K562 (cell line): ENCODE measurements around the gene B3GAT1. TPM values are rescaled to one million over a fixed set of nuclear protein-coding genes. Genes with fewer than 3 reads are reported as not detected.

Source experiments
- ATAC-seq: fragments of 200-7000 bp; cut with Tn5 transposase; 3 replicates; pipeline ENCODE4 v1.9.1; 2020; ENCODE audit warnings: moderate library complexity
- BruUV-seq: library from RNA; stranded (reverse); fragments of 400-500 nt; replicated peaks from 2 replicates; lab custom pipeline; 2021; lab: Mats Ljungman, UMichigan
- CTCF ChIA-PET: fragments of 300-600 bp; formaldehyde crosslinking; extraction: SDS; loops from one replicate; lab custom pipeline; 2021; ENCODE audit warnings: low intra/inter-chr PET ratio; lab: Yijun Ruan, JAX
- POLR2A ChIA-PET: fragments of 300-600, 350-650 bp; sonication (Branson Sonifier 250); formaldehyde crosslinking; extraction: SDS; loops from one replicate; lab custom pipeline; 2021; ENCODE audit warnings: antibody characterized with exemption, inconsistent platforms; lab: Yijun Ruan, JAX
- DNase-seq, 4 experiments: peaks; one replicate each; pipeline versions ENCODE4 v3.0.0 to v3.0.0-alpha.2; 2011 to 2018; ENCODE audit warnings: low spot score in 3 of 4, mixed read lengths in 3 of 4; ENCODE audit errors: extremely low read depth in 1 of 4
- FAIRE-seq: peaks from 2 replicates; lab custom pipeline; 2011; peaks lifted over from hg19 to GRCh38; lab: Jason Lieb, UNC
- H2AFZ ChIP-seq: 2 replicates; pipeline ENCODE4 v1.6.0; 2011; ENCODE audit warnings: low read depth, low read length, control low read depth, inconsistent platforms
- H3K27ac ChIP-seq: fragments of 200-600 bp; 3 replicates; pipeline ENCODE4 v1.8.0; 2011; ENCODE audit warnings: low read depth, mild to moderate bottlenecking, control low read depth, inconsistent platforms, low read length, moderate library complexity, mixed read lengths; ENCODE audit errors: extremely low read depth
- H3K27me3 ChIP-seq, 2 experiments: fragments of 300-600 bp in 1 of 2; 2 replicates in 1 of 2; 3 replicates in 1 of 2; pipeline versions ENCODE4 v1.6.0 to v1.8.0; 2011; ENCODE audit warnings: inconsistent platforms in 2 of 2, low read length in 2 of 2, mild to moderate bottlenecking in 1 of 2, mixed read lengths in 1 of 2, moderate library complexity in 1 of 2; ENCODE audit not compliant: control insufficient read depth in 2 of 2, insufficient read depth in 2 of 2
- H3K36me3 ChIP-seq: fragments of 300-600 bp; 3 replicates; pipeline ENCODE4 v1.8.0; 2011; ENCODE audit warnings: mild to moderate bottlenecking, low read length, inconsistent platforms; ENCODE audit not compliant: control insufficient read depth, insufficient read depth
- H3K4me1 ChIP-seq, 2 experiments: fragments of 200-600 bp in 1 of 2; replicated peaks in 1 of 2; 2 replicates in 1 of 2; 3 replicates in 1 of 2; pipeline versions ENCODE4 v1.5.1 to v1.8.0; 2011; ENCODE audit warnings: inconsistent platforms in 2 of 2, low read length in 2 of 2, mild to moderate bottlenecking in 1 of 2, mixed read lengths in 1 of 2, moderate library complexity in 1 of 2; ENCODE audit not compliant: control insufficient read depth in 2 of 2, insufficient read depth in 2 of 2
- H3K4me2 ChIP-seq: 2 replicates; pipeline ENCODE4 v1.6.1; 2011; ENCODE audit warnings: low read length, control low read depth, inconsistent platforms, mixed read lengths; ENCODE audit not compliant: insufficient read depth
- H3K4me3 ChIP-seq: fragments of 200-600 bp; sonication (generic), shearing (Covaris generic); 2 replicates; pipeline ENCODE4 v1.5.1; 2016; ENCODE audit warnings: control low read depth, inconsistent platforms
- H3K79me2 ChIP-seq: fragments of 200-600 bp; 3 replicates; pipeline ENCODE4 v1.8.0; 2011; ENCODE audit warnings: low read length, inconsistent platforms; ENCODE audit not compliant: control insufficient read depth, insufficient read depth
- H3K9ac ChIP-seq, 2 experiments: 2 replicates each; pipeline versions ENCODE4 v1.6.0 to v1.6.1; 2011; ENCODE audit warnings: low read depth in 2 of 2, low read length in 2 of 2, control low read depth in 1 of 2, inconsistent platforms in 1 of 2, mild to moderate bottlenecking in 1 of 2, mixed read lengths in 1 of 2; ENCODE audit not compliant: insufficient read depth in 1 of 2
- H3K9me1 ChIP-seq: one replicate; pipeline ENCODE4 v1.6.0; 2011; ENCODE audit warnings: inconsistent platforms, mild to moderate bottlenecking, low read length, moderate library complexity; ENCODE audit not compliant: control insufficient read depth, insufficient read depth
- H3K9me3 ChIP-seq: replicated peaks from 2 replicates; pipeline ENCODE4 v1.5.1; 2011; ENCODE audit warnings: low read depth, low read length, inconsistent platforms; ENCODE audit not compliant: control insufficient read depth, insufficient read depth
- H4K20me1 ChIP-seq: replicated peaks from 2 replicates; pipeline ENCODE4 v1.6.1; 2011; ENCODE audit warnings: low read length, inconsistent platforms, mixed read lengths; ENCODE audit not compliant: control insufficient read depth, insufficient read depth
- CBFB ChIP-seq: sonication (generic); formaldehyde crosslinking; IDR thresholded peaks from 2 replicates; pipeline ENCODE4 v1.4.0; 2020; ENCODE audit warnings: mild to moderate bottlenecking, missing genetic modification reagents
- FOXJ2 ChIP-seq: fragments of 200-800 bp; sonication (Bioruptor generic); IDR thresholded peaks from 2 replicates; pipeline ENCODE4 v1.6.1; 2016; ENCODE audit warnings: missing genetic modification characterization, missing compliant biosample characterization
- MBD1 ChIP-seq: fragments of 250-450 bp; sonication (Bioruptor Pico); IDR thresholded peaks from 2 replicates; pipeline ENCODE4 v1.8.0; 2022; ENCODE audit warnings: inconsistent platforms
- PHF8 ChIP-seq: fragments of 200-600 bp; sonication (generic); IDR thresholded peaks from 2 replicates; pipeline ENCODE4 v1.6.1; 2012; ENCODE audit warnings: mixed run types, mild to moderate bottlenecking, inconsistent platforms, low read length, moderate library complexity, borderline replicate concordance
- TOE1 ChIP-seq, 2 experiments: fragments of 450-650 bp in 1 of 2; sonication (generic) in 1 of 2; formaldehyde crosslinking in 1 of 2; IDR thresholded peaks; 2 replicates each; pipeline versions ENCODE4 v1.7.1 to v1.8.0; 2016 to 2022; ENCODE audit warnings: borderline replicate concordance in 2 of 2, mild to moderate bottlenecking in 2 of 2, antibody characterized with exemption in 1 of 2, inconsistent platforms in 1 of 2, low read depth in 1 of 2, missing genetic modification reagents in 1 of 2, moderate library complexity in 1 of 2
- ZNF398 ChIP-seq: fragments of 250-450 bp; sonication (Bioruptor Pico); IDR thresholded peaks from 2 replicates; pipeline ENCODE4 v1.8.0; 2021; ENCODE audit warnings: moderate library complexity, mild to moderate bottlenecking, inconsistent platforms
- ZNF639 ChIP-seq, 2 experiments: fragments of 200-800 bp in 1 of 2; sonication (Bioruptor generic) in 1 of 2; sonication (generic) in 1 of 2; formaldehyde crosslinking in 1 of 2; IDR thresholded peaks in 1 of 2; conservative IDR thresholded peaks in 1 of 2; 2 replicates each; pipeline versions ENCODE4 v1.5.0 to v1.6.1; 2016 to 2020; ENCODE audit warnings: missing compliant biosample characterization in 1 of 2, missing genetic modification characterization in 1 of 2, missing genetic modification reagents in 1 of 2
- WGBS: fragments of 100-300 bp; shearing (Covaris generic); methylation state at CpG from one replicate; pipeline ENCODE4 v1.1.6; 2016; ENCODE audit warnings: low coverage, mixed read lengths; ENCODE audit not compliant: insufficient coverage; ENCODE audit errors: missing lambda C conversion rate; 5-methylcytosine and 5-hydroxymethylcytosine counted together
- in situ Hi-C: fragments of 300-500 bp; cut with MboI; formaldehyde crosslinking; loops from 4 replicates; pipeline ENCODE4 v1.15.0; 2018; ENCODE audit warnings: inconsistent platforms, mixed read lengths
- intact Hi-C: fragments of 100-400 bp; cut with micrococcal nuclease; formaldehyde crosslinking; loops from 2 replicates; pipeline ENCODE4 v1.14.2; 2022
- polyA plus RNA-seq, 8 experiments: library from polyadenylated mRNA; depleted of rRNA in 4 of 8; stranded (reverse) in 5 of 8; unstranded in 3 of 8; fragments of >200 nt; fragmentation: Nextera tagmentation in 2 of 8; fragmentation: Illumina TruSeq in 1 of 8; extraction: Ambion mirVana in 2 of 8; extraction: Trizol in 1 of 8; gene quantifications; 2 replicates each; pipeline versions ENCODE4 v1.2.1 to v1.2.3, GENCODE V29; 2011 to 2014; ENCODE audit warnings: inconsistent platforms in 1 of 8, missing spikeins in 1 of 8
- total RNA-seq, 7 experiments: library from RNA; depleted of rRNA in 6 of 7; stranded (reverse); fragments of >200 nt in 6 of 7; fragmentation: Illumina TruSeq in 2 of 7; extraction: Trizol in 2 of 7; gene quantifications; 2 replicates each; pipeline versions ENCODE4 v1.2.1 to v1.2.3, GENCODE V29; 2011 to 2021; ENCODE audit warnings: low replicate concordance in 1 of 7

B3GAT1 gene
- total and polyA plus RNA-seq, 9 of the 15 experiments (the other 6 are each of a cell fraction or from before 2014, with no cell fraction given): 0.01 to 0.53 (median 0.14) TPM; not detected in 1

GRCh38 chr11:134359646-134360045 is 52.4 kb downstream of the B3GAT1 start:
- DNase-seq (no peak), FAIRE-seq (no peak), ATAC-seq (no peak)
- Histone ChIP-seq H3K27ac (no peak overlapping the region), H3K4me2 (no peak overlapping the region), H2AFZ (peak overlapping the region; percentile 88), H3K9ac (peak overlapping the region in 1 of 2 experiments; percentile 73; a peak in 2 of 4 replicates), H3K27me3 (no peaks in the 10 kb centered on the region), H3K79me2 (no peaks in the 10 kb centered on the region), H3K4me3 (no peak overlapping the region), H3K9me3 (no peaks in the 10 kb centered on the region), H3K9me1 (peaks cover 4% of the 10 kb centered on the region), H3K36me3 (peaks cover 3% of the 10 kb centered on the region; the same call in 2 of the 3 replicates), H4K20me1 (no peaks in the 10 kb centered on the region), H3K4me1 (peaks cover 16 to 21% of the 10 kb centered on the region in 2 experiments; a peak in 4 of 5 replicates)
- in situ Hi-C loops: no loop called here
- POLR2A ChIA-PET: interaction anchor here (1.1 kb wide), 1 partner anchor 562 kb away, joined by 3 read pairs; no protein-coding TSS in a partner anchor
- BruUV-seq: no TSS peak
- intact Hi-C loops: loop anchor here (2.0 kb wide), 1 partner anchor 367 kb away; no protein-coding TSS in a partner anchor
- CTCF ChIA-PET: no interaction called here
- WGBS: 74% methylated on average over 9 of the region's 10 CpGs
- TF ChIP-seq PHF8 (no peak), CBFB (CRISPR knock-in tag) (no peak)

GRCh38 chr11:134358856-134359490 is 53.1 kb downstream of the B3GAT1 start:
- no peak overlapping the region for H3K27ac ChIP-seq
- peak overlapping the region in 1 of 2 experiments; percentile 43; a peak in 2 of 4 replicates for H3K9ac ChIP-seq
- no peak overlapping the region for H3K4me2 ChIP-seq
- ChIA-PET CTCF (no interaction called here), POLR2A (interaction anchor here (1.1 kb wide), 1 partner anchor 563 kb away, joined by 3 read pairs; no protein-coding TSS in a partner anchor)
- H3K27me3 ChIP-seq: no peaks in the 10 kb centered on the region
- no TSS peak for BruUV-seq
- DNase-seq (no peak), FAIRE-seq (no peak), ATAC-seq (no peak)
- peaks cover 18 to 21% of the 10 kb centered on the region in 2 experiments; a peak in 4 of 5 replicates for H3K4me1 ChIP-seq
- intact Hi-C loops (no loop called here), in situ Hi-C loops (no loop called here)
- 83% methylated on average over 17 of the region's 18 CpGs for WGBS
- no peaks in the 10 kb centered on the region for H3K9me3 ChIP-seq
- H2AFZ ChIP-seq: no peak overlapping the region
- no peak overlapping the region for H3K4me3 ChIP-seq
- H3K9me1 ChIP-seq: peaks cover under 1% of the 10 kb centered on the region
- H3K36me3 ChIP-seq: peaks cover 3% of the 10 kb centered on the region; the same call in 2 of the 3 replicates
- no peaks in the 10 kb centered on the region for H3K79me2 ChIP-seq
- H4K20me1 ChIP-seq: no peaks in the 10 kb centered on the region
- TF ChIP-seq ZNF639 (CRISPR knock-in tag; conservative IDR thresholded peaks at IDR 0.05 in 1 of 2, IDR thresholded peaks at IDR 0.05 in 1 of 2) (no peak), ZNF398 (no peak), FOXJ2 (tag) (no peak), MBD1 (no peak), TOE1 (IDR thresholded peaks at IDR 0.05; ENCODE audit: borderline replicate concordance) (no peak), TOE1 (CRISPR knock-in tag; IDR thresholded peaks at IDR 0.05; ENCODE audit: borderline replicate concordance, low read depth) (no peak)
